HAP-1 (cell line): ENCODE data around the gene GUCY1A1.
A peak's percentile ranks its signal among the peaks of the same experiment; 100 is the strongest.

Source experiments
- DNase-seq, 2 experiments: peaks; one replicate each; pipeline ENCODE4 v3.0.0-alpha.2; 2016 to 2020; ENCODE audit warnings: low spot score in 2 of 2
- H3K27me3 ChIP-seq: fragments of 250-450 bp; sonication (Bioruptor Pico); 2 replicates; pipeline ENCODE4 v1.5.1; 2020; ENCODE audit warnings: low read depth, mild to moderate bottlenecking, moderate library complexity
- H3K36me3 ChIP-seq: fragments of 250-450 bp; sonication (Bioruptor Pico); replicated peaks from 2 replicates; pipeline ENCODE4 v1.5.1; 2020; ENCODE audit warnings: mild to moderate bottlenecking
- H3K4me1 ChIP-seq: fragments of 250-450 bp; sonication (Bioruptor Pico); 2 replicates; pipeline ENCODE4 v1.5.1; 2020; ENCODE audit warnings: mild to moderate bottlenecking
- H3K4me3 ChIP-seq: fragments of 250-450 bp; sonication (Bioruptor Pico); 2 replicates; pipeline ENCODE4 v1.5.1; 2020; ENCODE audit warnings: mild to moderate bottlenecking, moderate library complexity
- H3K9me3 ChIP-seq: fragments of 250-450 bp; sonication (Bioruptor Pico); 2 replicates; pipeline ENCODE4 v1.5.1; 2020; ENCODE audit warnings: mild to moderate bottlenecking, moderate library complexity
- in situ Hi-C: fragments of 300-500 bp; cut with MboI; formaldehyde crosslinking; loops from 3 replicates; pipeline ENCODE4 v1.14.3; 2020; ENCODE audit warnings: low sequenced_read_pairs, inconsistent platforms, mixed read lengths

GUCY1A1 gene

DNA sequence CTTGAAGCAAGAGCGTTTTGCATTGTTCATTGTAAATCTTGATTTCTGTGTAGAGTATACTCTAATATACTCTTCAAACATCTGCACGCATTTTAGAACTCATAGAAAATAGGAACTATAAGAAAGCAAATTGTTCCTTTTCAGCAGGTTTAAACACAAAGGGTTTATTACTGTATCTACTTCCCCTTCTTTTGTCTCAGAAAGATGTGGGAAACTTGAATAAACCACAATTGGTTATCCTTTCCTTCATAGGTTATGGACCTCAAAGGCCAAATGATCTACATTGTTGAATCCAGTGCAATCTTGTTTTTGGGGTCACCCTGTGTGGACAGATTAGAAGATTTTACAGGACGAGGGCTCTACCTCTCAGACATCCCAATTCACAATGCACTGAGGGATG is 46.2 kb downstream of the GUCY1A1 start:
- Histone ChIP-seq H3K4me3 (no peak overlapping the region), H3K36me3 (no peaks in the 10 kb centered on the region), H3K4me1 (peaks cover 3% of the 10 kb centered on the region; the same call in 1 of the 2 replicates), H3K9me3 (no peaks in the 10 kb centered on the region), H3K27me3 (no peaks in the 10 kb centered on the region)
- in situ Hi-C loops = no loop called here
- DNase-seq = no peak

DNA sequence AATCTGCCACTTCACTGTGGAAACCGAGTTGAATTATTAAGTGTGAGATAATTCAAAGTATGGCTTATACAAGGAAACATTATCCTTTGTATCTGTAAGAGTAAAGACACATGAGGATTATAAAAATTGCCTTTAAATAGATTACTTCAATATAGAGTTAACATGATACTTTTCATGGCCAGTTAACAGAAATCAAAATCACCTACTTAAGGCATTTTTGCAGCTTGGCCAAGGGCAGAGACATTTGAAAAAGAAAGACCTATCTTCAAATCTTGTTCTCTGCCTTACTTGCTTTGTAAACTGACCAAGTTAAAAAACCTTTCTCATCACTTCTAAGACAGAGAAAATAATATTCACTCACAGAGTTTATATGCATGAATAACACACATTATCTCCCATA is 47.3 kb downstream of the GUCY1A1 start:
- no peak overlapping the region for H3K4me3 ChIP-seq
- no peaks in the 10 kb centered on the region for H3K9me3 ChIP-seq

GRCh38 chr4:155722336-155722735 is 55.7 kb downstream of the GUCY1A1 start:
- H3K4me1 ChIP-seq = no peaks in the 10 kb centered on the region
- in situ Hi-C loops = no loop called here
- H3K27me3 ChIP-seq = no peaks in the 10 kb centered on the region
- no peaks in the 10 kb centered on the region for H3K9me3 ChIP-seq
- no peaks in the 10 kb centered on the region for H3K36me3 ChIP-seq
- DNase-seq = no peak
- no peak overlapping the region for H3K4me3 ChIP-seq

More for the DNA sequence above, 47.3 kb downstream of the GUCY1A1 start:
- in situ Hi-C loops = no loop called here
- peaks cover 3% of the 10 kb centered on the region; the same call in 1 of the 2 replicates for H3K4me1 ChIP-seq
- H3K27me3 ChIP-seq = no peaks in the 10 kb centered on the region
- DNase-seq = no peak
- H3K36me3 ChIP-seq = no peaks in the 10 kb centered on the region

- Histone ChIP-seq H3K9me3 (no peaks in the 10 kb centered on the region), H3K4me3 (no peak overlapping the region), H3K4me1 (no peaks in the 10 kb centered on the region), H3K36me3 (no peaks in the 10 kb centered on the region), H3K27me3 (no peaks in the 10 kb centered on the region)
- no peak for DNase-seq
- in situ Hi-C loops = no loop called here
Measured at GRCh38 chr4:155722816-155723499, 56.3 kb downstream of the GUCY1A1 start.

DNA sequence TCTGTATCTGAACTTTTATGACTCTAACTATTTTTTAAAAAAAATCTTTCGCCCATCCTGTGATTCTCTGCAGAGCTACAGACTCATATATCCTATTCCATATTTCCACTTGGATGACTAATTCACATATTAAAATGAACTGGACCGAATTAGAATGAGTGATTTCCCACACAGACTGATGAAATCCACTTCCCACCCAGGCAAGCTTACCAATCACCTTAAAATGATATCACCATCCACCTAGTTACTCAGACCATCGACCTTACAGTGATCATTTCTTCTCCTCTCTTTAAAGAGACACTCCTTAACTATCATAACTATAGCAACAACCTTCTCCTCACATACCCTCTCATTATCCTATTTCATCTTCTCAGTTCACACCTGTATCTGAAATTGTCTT is 58.1 kb downstream of the GUCY1A1 start:
- Histone ChIP-seq H3K4me3 (no peak overlapping the region), H3K36me3 (no peaks in the 10 kb centered on the region), H3K9me3 (no peaks in the 10 kb centered on the region), H3K4me1 (no peaks in the 10 kb centered on the region), H3K27me3 (no peaks in the 10 kb centered on the region)
- DNase-seq = no peak
- in situ Hi-C loops = no loop called here

GRCh38 chr4:155734065-155734464 is 67.4 kb downstream of the GUCY1A1 start:
- in situ Hi-C loops = no loop called here
- Histone ChIP-seq H3K4me1 (peaks cover 7% of the 10 kb centered on the region; the same call in 1 of the 2 replicates), H3K36me3 (no peaks in the 10 kb centered on the region), H3K27me3 (peaks cover 2% of the 10 kb centered on the region; the same call in 1 of the 2 replicates), H3K9me3 (no peaks in the 10 kb centered on the region), H3K4me3 (no peak overlapping the region)
- peak in 1 of 2 experiments; percentile 60 for DNase-seq

GRCh38 chr4:155734951-155735350 is 68.3 kb downstream of the GUCY1A1 start:
- Histone ChIP-seq H3K9me3 (no peaks in the 10 kb centered on the region), H3K4me3 (no peak overlapping the region), H3K4me1 (peaks cover 7% of the 10 kb centered on the region; the same call in 1 of the 2 replicates), H3K27me3 (peaks cover 2% of the 10 kb centered on the region; the same call in 1 of the 2 replicates), H3K36me3 (no peaks in the 10 kb centered on the region)
- in situ Hi-C loops = no loop called here
- DNase-seq = no peak

DNA sequence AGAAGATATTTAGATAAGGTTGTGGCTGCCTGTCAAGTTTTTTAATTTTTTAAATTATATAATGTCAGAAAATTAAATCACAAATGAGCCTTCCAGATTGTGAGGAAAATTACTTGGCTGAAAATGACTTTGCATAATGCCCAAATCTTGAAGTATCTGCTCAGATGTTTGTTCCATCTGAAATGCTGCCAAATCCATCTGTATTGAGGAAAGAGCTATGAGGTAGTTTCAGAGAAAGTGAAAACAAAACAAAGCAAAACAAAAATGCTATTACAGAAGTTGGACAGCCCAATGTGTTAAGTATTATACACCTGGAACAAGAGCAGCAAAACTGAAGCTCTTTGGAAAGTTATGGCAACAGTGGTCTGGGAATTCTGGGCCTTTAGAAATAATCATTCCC is 68.8 kb downstream of the GUCY1A1 start:
- H3K36me3 ChIP-seq = no peaks in the 10 kb centered on the region
- H3K4me1 ChIP-seq = peaks cover 7% of the 10 kb centered on the region; the same call in 1 of the 2 replicates
- no peak for DNase-seq
- H3K9me3 ChIP-seq = no peaks in the 10 kb centered on the region
- no peak overlapping the region for H3K4me3 ChIP-seq
- in situ Hi-C loops = no loop called here
- H3K27me3 ChIP-seq = peaks cover 2% of the 10 kb centered on the region; the same call in 1 of the 2 replicates

DNA sequence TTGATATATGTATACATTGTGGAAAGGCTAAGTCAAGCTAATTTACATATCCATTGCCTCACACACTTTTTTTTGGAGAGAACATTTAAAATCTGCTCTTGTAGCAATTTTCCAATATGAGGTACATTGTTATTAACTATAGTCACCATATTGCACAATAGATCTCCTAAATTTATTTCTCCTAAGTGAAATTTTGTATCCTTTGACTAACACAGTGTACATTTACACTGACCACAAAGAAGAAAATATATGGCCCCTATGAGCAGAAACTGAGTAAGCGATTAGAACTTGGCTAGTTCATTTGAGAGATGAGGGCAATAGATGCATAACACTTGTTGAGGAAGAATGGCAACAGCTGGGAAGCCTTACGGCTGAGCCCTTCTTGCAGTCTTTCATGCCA is 71.9 kb downstream of the GUCY1A1 start:
- peaks cover 2% of the 10 kb centered on the region; the same call in 1 of the 2 replicates for H3K27me3 ChIP-seq
- H3K36me3 ChIP-seq = no peaks in the 10 kb centered on the region
- no peak overlapping the region for H3K4me3 ChIP-seq
- no peak for DNase-seq
- peaks cover 7% of the 10 kb centered on the region; the same call in 1 of the 2 replicates for H3K4me1 ChIP-seq
- H3K9me3 ChIP-seq = no peaks in the 10 kb centered on the region
- in situ Hi-C loops = no loop called here

DNA sequence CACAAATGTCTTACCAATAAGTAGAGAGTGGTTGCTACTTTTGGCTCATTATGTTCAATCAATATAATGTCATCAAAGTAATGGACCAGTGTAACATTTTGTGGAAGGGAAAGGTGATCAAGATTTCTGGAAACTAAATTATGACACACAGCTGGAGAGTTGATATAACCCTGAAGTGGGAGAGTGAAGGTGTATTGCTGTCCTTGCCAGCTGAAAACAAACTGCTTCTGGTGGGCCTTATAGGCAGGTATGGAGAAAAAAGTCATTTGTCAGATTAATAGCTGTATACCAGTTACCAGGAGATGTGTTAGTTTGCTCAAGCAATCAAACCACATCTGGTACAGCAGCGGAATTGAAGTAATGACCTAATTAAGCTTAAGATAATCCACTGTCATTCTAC is 74.9 kb downstream of the GUCY1A1 start:
- no peaks in the 10 kb centered on the region for H3K36me3 ChIP-seq
- H3K4me3 ChIP-seq = no peak overlapping the region
- in situ Hi-C loops = no loop called here
- no peaks in the 10 kb centered on the region for H3K4me1 ChIP-seq
- no peaks in the 10 kb centered on the region for H3K9me3 ChIP-seq
- H3K27me3 ChIP-seq = peaks cover 2% of the 10 kb centered on the region; the same call in 1 of the 2 replicates
- no peak for DNase-seq

DNA sequence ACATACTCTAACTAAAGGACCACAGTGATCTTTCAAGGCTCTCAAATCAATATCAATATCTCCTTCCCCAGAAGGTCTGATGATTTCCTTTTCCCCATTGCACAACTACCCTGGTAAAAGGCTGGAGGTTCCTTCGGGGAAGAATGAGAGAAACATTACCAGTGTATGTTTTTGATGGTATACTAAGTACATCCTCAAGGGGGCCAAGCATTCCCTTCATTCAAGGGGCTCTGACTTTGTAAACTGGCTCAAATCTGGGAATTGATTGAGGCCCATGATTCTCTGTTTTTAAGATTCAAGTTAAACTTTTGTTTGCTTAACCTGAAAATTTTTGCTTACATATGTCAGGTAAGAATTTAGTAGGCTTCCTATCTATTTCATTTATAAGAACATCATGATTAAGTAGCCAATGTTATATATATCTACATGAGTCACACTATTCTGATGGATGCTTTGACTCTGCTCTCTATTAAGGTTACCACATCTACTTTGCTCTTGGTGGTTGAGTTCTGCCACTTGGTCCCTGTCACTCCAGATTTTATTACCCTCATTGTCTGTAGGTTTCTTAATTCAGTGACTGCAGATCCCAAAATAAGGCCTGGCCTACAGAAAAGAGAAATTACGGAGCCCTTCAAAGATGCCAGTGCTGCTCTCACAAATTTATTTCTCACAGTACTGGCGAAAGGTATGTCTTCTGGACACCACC is 75.8 kb downstream of the GUCY1A1 start:
- in situ Hi-C loops = no loop called here
- Histone ChIP-seq H3K36me3 (no peaks in the 10 kb centered on the region), H3K9me3 (no peaks in the 10 kb centered on the region), H3K4me1 (no peaks in the 10 kb centered on the region), H3K27me3 (peaks cover 2% of the 10 kb centered on the region; the same call in 1 of the 2 replicates), H3K4me3 (no peak overlapping the region)
- DNase-seq = peak in 1 of 2 experiments; percentile 9

- in situ Hi-C loops = no loop called here
- H3K4me3 ChIP-seq = no peak overlapping the region
Measured at GRCh38 chr4:155745984-155746383, 79.3 kb downstream of the GUCY1A1 start.

DNA sequence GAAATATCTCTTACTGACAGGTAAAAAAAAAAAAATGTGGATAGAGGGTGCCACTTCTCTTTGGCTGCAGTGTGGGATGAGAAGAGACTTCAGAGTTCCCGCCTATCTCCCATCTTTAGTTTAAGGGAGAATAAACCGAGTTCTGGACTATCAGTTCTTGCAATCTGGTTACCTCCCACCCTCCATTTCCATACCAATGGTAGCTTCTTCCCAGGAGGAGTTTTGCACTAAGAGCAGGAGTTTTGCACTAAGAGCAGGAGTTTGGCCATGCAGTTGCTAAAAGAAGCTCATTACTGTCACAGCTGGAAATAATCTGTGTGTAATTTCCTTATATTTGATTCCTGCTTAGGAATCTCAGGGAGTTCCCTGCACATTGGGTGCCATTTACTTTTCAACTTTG is 81.4 kb downstream of the GUCY1A1 start:
- no peak for DNase-seq
- H3K9me3 ChIP-seq = no peaks in the 10 kb centered on the region
- no peaks in the 10 kb centered on the region for H3K27me3 ChIP-seq
- no peaks in the 10 kb centered on the region for H3K36me3 ChIP-seq
- H3K4me1 ChIP-seq = no peaks in the 10 kb centered on the region
- in situ Hi-C loops = no loop called here
- H3K4me3 ChIP-seq = no peak overlapping the region

More at GRCh38 chr4:155745984-155746383, 79.3 kb downstream of the GUCY1A1 start:
- H3K9me3 ChIP-seq = no peaks in the 10 kb centered on the region
- H3K4me1 ChIP-seq = no peaks in the 10 kb centered on the region
- H3K36me3 ChIP-seq = no peaks in the 10 kb centered on the region
- H3K27me3 ChIP-seq = no peaks in the 10 kb centered on the region
- no peak for DNase-seq

DNA sequence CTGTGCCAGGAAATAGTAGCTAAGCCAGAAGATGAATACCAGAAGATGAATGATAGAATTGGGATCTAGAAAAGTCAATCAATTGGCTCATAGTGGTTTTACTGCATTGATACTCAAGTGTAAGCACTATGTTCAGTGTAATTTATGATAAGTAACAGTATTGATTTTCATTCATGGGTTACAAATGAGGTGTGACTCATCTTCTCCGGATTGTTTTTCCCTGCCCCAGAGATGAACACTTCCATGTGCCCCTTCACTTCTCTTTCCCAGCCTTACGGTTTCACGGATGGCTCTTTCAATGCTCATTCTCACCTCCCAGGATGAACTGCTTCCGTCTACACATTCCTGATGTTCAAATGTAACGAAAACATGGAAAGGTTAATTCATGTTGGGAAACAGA is 82.4 kb downstream of the GUCY1A1 start:
- no peaks in the 10 kb centered on the region for H3K4me1 ChIP-seq
- DNase-seq = no peak
- H3K36me3 ChIP-seq = no peaks in the 10 kb centered on the region
- no peak overlapping the region for H3K4me3 ChIP-seq
- H3K27me3 ChIP-seq = no peaks in the 10 kb centered on the region
- in situ Hi-C loops = no loop called here
- no peaks in the 10 kb centered on the region for H3K9me3 ChIP-seq
